Activated T-helper 1 cell treated with anti-CD3 and anti-CD28 coated beads, Interleukin-12 subunit alpha, Interleukin-12 subunit beta, Interleukin-2, Interleukin-4 antibody, amounts not matched to agents 30 ng/mL and 10 ng/mL and 1 ng/mL, durations not matched to agents 14 hours and 24 hours and 36 hours (primary cell): Measurements from ENCODE around the gene PRKG1. TPM values are rescaled to one million over a fixed set of nuclear protein-coding genes. Genes with fewer than 3 reads are reported as not detected.

Experiments used
- DNase-seq: peaks from one replicate; pipeline ENCODE4 v3.0.0; 2021; ENCODE audit warnings: low spot score
- H3K27ac Mint-ChIP-seq: one replicate; pipeline ENCODE4 v1.8.0; 2021; ENCODE audit warnings: mild to moderate bottlenecking, mixed read lengths
- H3K27me3 Mint-ChIP-seq: one replicate; pipeline ENCODE4 v1.8.0; 2022; ENCODE audit warnings: mild to moderate bottlenecking, moderate library complexity, mixed read lengths; ENCODE audit not compliant: insufficient read depth
- H3K36me3 Mint-ChIP-seq: one replicate; pipeline ENCODE4 v1.8.0; 2021; ENCODE audit warnings: low read depth, mixed read lengths
- H3K4me1 Mint-ChIP-seq: one replicate; pipeline ENCODE4 v1.8.0; 2021; ENCODE audit warnings: low read depth, mixed read lengths
- H3K4me3 Mint-ChIP-seq: one replicate; pipeline ENCODE4 v1.8.0; 2021; ENCODE audit warnings: mild to moderate bottlenecking, moderate library complexity, mixed read lengths
- H3K9me3 Mint-ChIP-seq: one replicate; pipeline ENCODE4 v1.8.0; 2021; ENCODE audit warnings: mixed read lengths
- intact Hi-C: fragments of 100-400 bp; cut with micrococcal nuclease; formaldehyde crosslinking; loops from one replicate; pipeline ENCODE4 v1.15.1; 2024
- total RNA-seq: library from RNA; stranded (reverse); gene quantifications from 2 replicates; pipeline ENCODE4 v1.2.3, GENCODE V29; 2022

PRKG1 gene
- total RNA-seq, 1 donor from 2014 or later: not detected

DNA sequence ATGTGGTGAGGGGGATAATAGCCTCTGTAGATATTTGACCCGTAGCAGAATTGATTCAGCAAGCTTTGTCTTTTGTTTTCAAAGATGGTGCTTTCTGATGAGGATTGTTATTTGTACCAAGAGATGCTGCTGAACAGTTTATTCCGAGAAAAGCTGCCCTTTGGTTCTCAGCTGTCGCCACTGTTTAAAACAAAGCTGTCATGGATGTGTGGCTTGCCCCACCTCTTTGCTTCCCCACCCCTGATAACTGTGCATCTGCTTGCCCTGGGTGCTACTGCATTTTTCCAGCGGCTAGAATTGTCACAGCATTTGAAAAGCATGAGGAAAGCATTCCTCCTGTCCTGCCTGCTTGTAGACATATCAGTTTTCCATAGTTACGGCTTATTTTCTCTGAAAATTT is 852.0 kb downstream of the PRKG1 start:
- Mint-ChIP-seq H3K27me3 (peaks cover 13% of the 10 kb centered on the region), H3K27ac (no peak overlapping the region), H3K36me3 (no peaks in the 10 kb centered on the region), H3K9me3 (no peaks in the 10 kb centered on the region), H3K4me3 (no peak overlapping the region), H3K4me1 (no peaks in the 10 kb centered on the region)
- intact Hi-C loops: no loop called here
- no peak for DNase-seq

- Mint-ChIP-seq H3K4me1 (no peaks in the 10 kb centered on the region), H3K9me3 (no peaks in the 10 kb centered on the region), H3K4me3 (no peak overlapping the region), H3K27me3 (peaks cover 11% of the 10 kb centered on the region), H3K27ac (no peak overlapping the region), H3K36me3 (no peaks in the 10 kb centered on the region)
- no peak for DNase-seq
- intact Hi-C loops: no loop called here
Measured at GRCh38 chr10:51928162-51928561, 853.9 kb downstream of the PRKG1 start.

DNA sequence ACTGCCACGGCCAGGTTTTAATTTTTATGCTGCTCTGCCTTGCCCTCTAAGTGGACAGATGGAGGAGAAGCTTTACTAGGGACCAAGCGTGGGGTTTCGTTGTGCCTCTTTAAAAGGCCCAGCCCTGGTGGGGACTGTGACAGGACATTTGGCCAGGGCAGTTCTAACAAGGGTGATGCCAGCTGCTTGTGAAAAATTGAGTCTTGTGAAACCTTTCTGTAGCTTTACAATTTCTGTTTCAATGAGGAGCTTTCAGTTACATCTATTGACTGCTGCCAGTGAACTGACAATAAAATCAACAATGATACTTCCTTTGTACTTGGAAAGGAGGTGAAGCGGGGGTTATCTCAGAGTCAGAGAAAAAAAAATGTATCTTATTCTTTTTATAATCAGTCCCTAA is 858.2 kb downstream of the PRKG1 start:
- Mint-ChIP-seq H3K4me3 (no peak overlapping the region), H3K27me3 (peaks cover 20% of the 10 kb centered on the region), H3K36me3 (no peaks in the 10 kb centered on the region), H3K9me3 (no peaks in the 10 kb centered on the region), H3K27ac (no peak overlapping the region), H3K4me1 (no peaks in the 10 kb centered on the region)
- intact Hi-C loops: no loop called here
- DNase-seq: no peak

DNA sequence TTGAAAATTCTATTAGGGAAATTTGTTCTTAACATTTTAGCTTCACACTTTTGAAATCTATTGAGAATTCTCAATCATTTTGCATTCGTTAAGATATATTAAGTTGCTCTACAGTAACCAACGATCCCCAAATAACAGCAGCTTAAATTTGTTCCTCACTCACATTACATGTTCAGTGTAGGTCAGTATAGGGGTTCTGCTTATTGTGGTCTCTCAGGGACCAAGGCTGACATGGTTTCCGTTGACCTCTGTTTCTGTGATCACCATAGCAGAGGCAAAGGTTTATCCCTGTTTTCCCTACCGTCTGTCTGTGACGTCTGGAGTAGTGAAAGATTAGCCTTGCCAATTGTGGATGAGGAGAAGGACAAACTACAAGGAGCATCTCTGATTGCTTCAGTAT is 860.1 kb downstream of the PRKG1 start:
- Mint-ChIP-seq H3K36me3 (no peaks in the 10 kb centered on the region), H3K9me3 (no peaks in the 10 kb centered on the region), H3K4me3 (no peak overlapping the region), H3K4me1 (no peaks in the 10 kb centered on the region), H3K27me3 (peaks cover 23% of the 10 kb centered on the region), H3K27ac (no peak overlapping the region)
- DNase-seq: no peak
- intact Hi-C loops: no loop called here

DNA sequence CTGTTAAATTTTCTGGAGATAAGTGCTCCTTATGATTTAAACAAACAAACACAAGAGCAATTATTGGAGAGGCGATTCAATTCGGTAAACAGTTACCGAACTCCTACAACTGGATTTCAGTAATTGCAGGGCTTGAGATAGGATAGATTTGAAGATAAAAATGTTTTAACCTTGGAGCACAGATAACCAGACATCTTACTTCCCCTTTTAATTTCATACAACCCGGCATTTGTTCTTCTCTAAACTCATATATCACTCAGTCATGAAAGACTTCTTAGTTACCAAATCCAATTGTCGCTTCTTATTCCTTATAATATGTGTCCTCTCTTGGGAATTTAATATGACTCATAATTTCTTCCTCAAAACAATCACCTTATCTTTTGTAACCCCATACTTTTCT is 861.1 kb downstream of the PRKG1 start:
- no peak for DNase-seq
- Mint-ChIP-seq H3K9me3 (no peaks in the 10 kb centered on the region), H3K4me1 (no peaks in the 10 kb centered on the region), H3K36me3 (no peaks in the 10 kb centered on the region), H3K4me3 (no peak overlapping the region), H3K27ac (no peak overlapping the region), H3K27me3 (peaks cover 23% of the 10 kb centered on the region)
- intact Hi-C loops: no loop called here

DNA sequence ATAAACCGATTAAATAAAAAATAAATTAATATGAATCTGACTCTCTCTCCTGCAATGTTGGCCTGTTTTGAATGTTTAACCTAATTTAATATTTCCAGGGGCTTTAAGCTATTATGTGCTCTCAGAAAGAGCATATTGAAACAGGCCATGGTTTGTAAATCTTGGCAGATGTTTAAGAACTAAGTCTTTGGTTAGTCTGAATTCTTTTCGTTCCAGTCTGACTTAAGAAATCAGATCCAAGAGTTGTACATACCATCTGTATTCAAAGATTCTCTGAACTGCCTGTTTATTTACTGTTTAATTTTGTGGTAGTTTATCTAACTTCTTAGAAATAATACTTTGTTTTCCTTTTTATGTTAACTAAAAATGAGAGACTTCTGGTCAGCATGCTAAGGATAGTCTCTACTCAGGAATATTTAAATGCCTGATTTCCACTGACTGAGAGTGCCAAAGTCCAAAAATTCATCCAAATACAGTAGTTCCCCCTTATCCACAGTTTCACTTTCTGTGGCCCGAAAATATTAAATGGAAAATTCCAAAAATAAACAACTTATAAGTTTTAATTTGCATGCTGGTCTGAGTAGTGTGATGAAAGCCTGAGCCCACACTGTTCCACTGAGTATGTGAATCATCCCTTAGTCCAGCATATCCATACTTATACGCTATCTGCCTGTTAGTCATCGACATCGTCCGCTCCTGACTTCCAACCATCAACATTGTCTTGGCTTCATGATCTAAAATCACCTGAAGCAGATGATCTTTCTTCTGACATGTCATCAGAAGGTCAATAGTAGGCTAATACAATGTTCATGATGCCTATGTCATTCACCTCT is 863.2 kb downstream of the PRKG1 start:
- no peaks in the 10 kb centered on the region for H3K36me3 Mint-ChIP-seq
- no peaks in the 10 kb centered on the region for H3K4me1 Mint-ChIP-seq
- no peaks in the 10 kb centered on the region for H3K9me3 Mint-ChIP-seq
- peaks cover 23% of the 10 kb centered on the region for H3K27me3 Mint-ChIP-seq
- no peak for DNase-seq
- H3K27ac Mint-ChIP-seq: no peak overlapping the region
- no peak overlapping the region for H3K4me3 Mint-ChIP-seq
- intact Hi-C loops: no loop called here

DNA sequence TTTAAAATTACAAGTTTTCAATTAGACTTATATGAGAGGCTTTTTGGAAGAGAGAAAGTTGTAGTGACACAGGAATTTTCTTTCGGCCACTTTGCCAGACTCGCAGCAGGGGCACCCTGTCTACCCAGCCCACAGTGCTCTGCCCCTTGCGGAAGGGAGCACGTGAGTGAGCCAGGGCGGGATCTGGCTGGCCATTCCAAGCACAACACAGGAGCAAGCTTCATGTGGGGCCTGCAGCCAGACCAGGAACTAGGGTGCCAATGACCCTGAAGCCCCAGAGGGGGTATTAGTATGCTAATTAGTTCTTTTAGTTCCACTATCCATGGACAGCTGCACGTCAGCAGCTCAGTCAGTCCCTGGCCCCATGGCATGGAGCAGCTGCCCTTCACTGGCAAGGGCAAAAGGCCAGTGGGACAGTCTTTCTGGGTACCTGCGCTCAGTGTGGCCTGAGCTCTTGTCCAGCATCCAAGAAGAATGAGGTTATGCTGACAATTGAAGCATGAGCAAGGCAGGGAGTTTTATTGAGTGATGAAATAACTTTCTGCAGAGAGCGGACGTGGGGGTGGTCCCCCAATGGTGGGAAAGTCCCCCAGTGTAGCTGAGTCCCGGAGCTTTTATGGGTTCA is 876.2 kb downstream of the PRKG1 start:
- DNase-seq: no peak
- H3K9me3 Mint-ChIP-seq: no peaks in the 10 kb centered on the region
- no peaks in the 10 kb centered on the region for H3K4me1 Mint-ChIP-seq
- peaks cover 6% of the 10 kb centered on the region for H3K27me3 Mint-ChIP-seq
- H3K36me3 Mint-ChIP-seq: no peaks in the 10 kb centered on the region
- H3K4me3 Mint-ChIP-seq: no peak overlapping the region
- intact Hi-C loops: loop anchor here (10.0 kb wide), 1 partner anchor 286 kb away; no protein-coding TSS in a partner anchor
- no peak overlapping the region for H3K27ac Mint-ChIP-seq

- Mint-ChIP-seq H3K4me3 (no peak overlapping the region), H3K36me3 (no peaks in the 10 kb centered on the region), H3K4me1 (no peaks in the 10 kb centered on the region), H3K27me3 (peaks cover 9% of the 10 kb centered on the region), H3K27ac (no peak overlapping the region), H3K9me3 (no peaks in the 10 kb centered on the region)
- DNase-seq: no peak
- intact Hi-C loops: loop anchor here (10.0 kb wide), 1 partner anchor 286 kb away; no protein-coding TSS in a partner anchor
Measured at GRCh38 chr10:51950996-51951555, 876.8 kb downstream of the PRKG1 start.

- Mint-ChIP-seq H3K4me1 (no peaks in the 10 kb centered on the region), H3K9me3 (no peaks in the 10 kb centered on the region), H3K27ac (no peak overlapping the region), H3K36me3 (no peaks in the 10 kb centered on the region), H3K27me3 (peaks cover 9% of the 10 kb centered on the region), H3K4me3 (no peak overlapping the region)
- intact Hi-C loops: loop anchor here (10.0 kb wide), 1 partner anchor 287 kb away; no protein-coding TSS in a partner anchor
- no peak for DNase-seq
Measured at GRCh38 chr10:51951601-51952000, 877.3 kb downstream of the PRKG1 start.

DNA sequence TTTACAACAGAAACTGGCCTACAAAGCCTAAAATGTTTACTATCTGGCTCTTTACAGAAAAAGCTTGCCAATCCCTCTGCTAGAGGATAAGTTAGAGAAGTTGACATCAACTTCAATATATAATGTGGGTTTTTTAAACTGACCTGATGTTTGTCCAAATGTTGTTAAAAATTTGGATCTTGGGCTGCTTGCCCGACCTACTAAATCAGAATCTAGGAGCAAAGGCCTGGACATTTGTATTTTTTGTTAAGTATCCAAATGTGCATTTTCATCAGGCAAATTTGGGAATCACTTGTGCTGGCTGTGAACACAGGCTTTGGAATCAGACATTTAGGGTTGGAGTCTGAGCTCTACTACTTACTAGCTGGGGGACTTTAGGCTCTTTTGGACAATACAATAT is 877.8 kb downstream of the PRKG1 start:
- H3K27me3 Mint-ChIP-seq: peaks cover 11% of the 10 kb centered on the region
- no peak for DNase-seq
- no peak overlapping the region for H3K4me3 Mint-ChIP-seq
- no peaks in the 10 kb centered on the region for H3K36me3 Mint-ChIP-seq
- H3K27ac Mint-ChIP-seq: no peak overlapping the region
- no peaks in the 10 kb centered on the region for H3K9me3 Mint-ChIP-seq
- intact Hi-C loops: loop anchor here (10.0 kb wide), 1 partner anchor 287 kb away; no protein-coding TSS in a partner anchor
- H3K4me1 Mint-ChIP-seq: no peaks in the 10 kb centered on the region

GRCh38 chr10:51955696-51956095 is 881.4 kb downstream of the PRKG1 start:
- Mint-ChIP-seq H3K27ac (no peak overlapping the region), H3K4me3 (no peak overlapping the region), H3K36me3 (no peaks in the 10 kb centered on the region), H3K4me1 (no peaks in the 10 kb centered on the region), H3K9me3 (no peaks in the 10 kb centered on the region), H3K27me3 (peaks cover 13% of the 10 kb centered on the region)
- no peak for DNase-seq
- intact Hi-C loops: loop anchor here (10.0 kb wide), 1 partner anchor 291 kb away; no protein-coding TSS in a partner anchor

DNA sequence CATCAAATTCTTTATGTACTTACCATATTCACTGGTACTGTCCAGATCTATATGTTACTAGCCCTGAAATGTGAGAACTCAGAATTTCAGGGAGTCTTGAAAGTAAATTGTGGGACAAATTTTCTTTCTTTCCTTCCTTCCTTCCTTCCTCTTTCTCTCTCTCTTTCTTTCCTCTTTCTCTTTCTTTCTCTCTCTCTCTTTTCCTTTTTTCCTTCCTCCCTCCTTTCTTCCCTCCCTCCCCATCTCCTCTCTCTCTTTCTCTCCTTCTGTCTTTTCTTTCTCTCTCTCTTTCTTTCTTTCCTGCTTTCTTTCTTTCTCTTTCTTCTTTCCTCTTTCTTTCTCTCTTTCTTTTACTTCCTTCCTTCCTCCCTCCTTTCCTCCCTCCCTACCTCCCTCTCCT is 882.5 kb downstream of the PRKG1 start:
- no peak for DNase-seq
- Mint-ChIP-seq H3K4me3 (no peak overlapping the region), H3K4me1 (no peaks in the 10 kb centered on the region), H3K36me3 (no peaks in the 10 kb centered on the region), H3K9me3 (no peaks in the 10 kb centered on the region), H3K27me3 (peaks cover 11% of the 10 kb centered on the region), H3K27ac (no peak overlapping the region)
- intact Hi-C loops: loop anchor here (10.0 kb wide), 1 partner anchor 292 kb away; no protein-coding TSS in a partner anchor

- no peaks in the 10 kb centered on the region for H3K9me3 Mint-ChIP-seq
- H3K27me3 Mint-ChIP-seq: peaks cover 7% of the 10 kb centered on the region
- H3K36me3 Mint-ChIP-seq: no peaks in the 10 kb centered on the region
- no peak overlapping the region for H3K27ac Mint-ChIP-seq
- H3K4me3 Mint-ChIP-seq: no peak overlapping the region
- intact Hi-C loops: loop anchor here (1.0 kb wide), 2 partner anchors 571 to 949 kb away; no protein-coding TSS in a partner anchor
- no peak for DNase-seq
- no peaks in the 10 kb centered on the region for H3K4me1 Mint-ChIP-seq
Measured at GRCh38 chr10:51960494-51960895, 886.2 kb downstream of the PRKG1 start.
